ENCODE measurements around the gene TRAPPC2L. TPM values are rescaled to one million over a fixed set of nuclear protein-coding genes. Genes with fewer than 3 reads are reported as not detected.

The TRAPPC2L gene
- total RNA-seq, 1 donor from 2014 or later: 74.0 TPM

GRCh38 chr16:88842806-88843205, 14.1 kb upstream of the TRAPPC2L start:
- Mint-ChIP-seq H3K36me3 (ENCODE audit: unreplicated experiment) (peaks cover 4% of the 10 kb centered on the region), H3K27ac (ENCODE audit: unreplicated experiment) (no peak overlapping the region), H3K27me3 (ENCODE audit: unreplicated experiment) (no peaks in the 10 kb centered on the region), H3K4me3 (ENCODE audit: unreplicated experiment) (no peak overlapping the region), H3K9me3 (ENCODE audit: unreplicated experiment) (no peaks in the 10 kb centered on the region), H3K4me1 (ENCODE audit: unreplicated experiment) (no peaks in the 10 kb centered on the region)
- no peak for TF ChIP-seq CTCF (IDR thresholded peaks at IDR 0.05)
- no peak for DNase-seq (ENCODE audit: extremely low spot score, unreplicated experiment)

GRCh38 chr16:88843256-88843655, 13.7 kb upstream of the TRAPPC2L start:
- H3K27ac Mint-ChIP-seq (ENCODE audit: unreplicated experiment): no peak overlapping the region
- no peaks in the 10 kb centered on the region for H3K27me3 Mint-ChIP-seq (ENCODE audit: unreplicated experiment)
- no peaks in the 10 kb centered on the region for H3K4me1 Mint-ChIP-seq (ENCODE audit: unreplicated experiment)
- no peak for TF ChIP-seq CTCF (IDR thresholded peaks at IDR 0.05)
- H3K36me3 Mint-ChIP-seq (ENCODE audit: unreplicated experiment): peaks cover 4% of the 10 kb centered on the region
- H3K4me3 Mint-ChIP-seq (ENCODE audit: unreplicated experiment): no peak overlapping the region
- no peak for DNase-seq (ENCODE audit: extremely low spot score, unreplicated experiment)
- no peaks in the 10 kb centered on the region for H3K9me3 Mint-ChIP-seq (ENCODE audit: unreplicated experiment)

- H3K27me3 Mint-ChIP-seq (ENCODE audit: unreplicated experiment): no peaks in the 10 kb centered on the region
These were observed 12.4 kb upstream of the TRAPPC2L start for GRCh38 chr16:88844419-88845036.

GRCh38 chr16:88846088-88846487, 10.8 kb upstream of the TRAPPC2L start:
- H3K27ac Mint-ChIP-seq (ENCODE audit: unreplicated experiment): no peak overlapping the region
- no peak for DNase-seq (ENCODE audit: extremely low spot score, unreplicated experiment)
- TF ChIP-seq CTCF (IDR thresholded peaks at IDR 0.05): no peak
- no peak overlapping the region for H3K4me3 Mint-ChIP-seq (ENCODE audit: unreplicated experiment)
- no peaks in the 10 kb centered on the region for H3K36me3 Mint-ChIP-seq (ENCODE audit: unreplicated experiment)
- H3K9me3 Mint-ChIP-seq (ENCODE audit: unreplicated experiment): no peaks in the 10 kb centered on the region
- H3K27me3 Mint-ChIP-seq (ENCODE audit: unreplicated experiment): no peaks in the 10 kb centered on the region
- H3K4me1 Mint-ChIP-seq (ENCODE audit: unreplicated experiment): no peaks in the 10 kb centered on the region

More at GRCh38 chr16:88844419-88845036, 12.4 kb upstream of the TRAPPC2L start:
- peaks cover 4% of the 10 kb centered on the region for H3K36me3 Mint-ChIP-seq (ENCODE audit: unreplicated experiment)
- no peak overlapping the region for H3K27ac Mint-ChIP-seq (ENCODE audit: unreplicated experiment)
- TF ChIP-seq CTCF (IDR thresholded peaks at IDR 0.05): no peak
- H3K4me3 Mint-ChIP-seq (ENCODE audit: unreplicated experiment): no peak overlapping the region
- H3K4me1 Mint-ChIP-seq (ENCODE audit: unreplicated experiment): no peaks in the 10 kb centered on the region
- H3K9me3 Mint-ChIP-seq (ENCODE audit: unreplicated experiment): no peaks in the 10 kb centered on the region
- DNase-seq (ENCODE audit: extremely low spot score, unreplicated experiment): no peak

GRCh38 chr16:88847654-88848053, 9.3 kb upstream of the TRAPPC2L start:
- H3K27me3 Mint-ChIP-seq (ENCODE audit: unreplicated experiment): no peaks in the 10 kb centered on the region
- H3K4me1 Mint-ChIP-seq (ENCODE audit: unreplicated experiment): no peaks in the 10 kb centered on the region
- H3K36me3 Mint-ChIP-seq (ENCODE audit: unreplicated experiment): peaks cover 4% of the 10 kb centered on the region
- TF ChIP-seq CTCF (IDR thresholded peaks at IDR 0.05): no peak
- no peak overlapping the region for H3K27ac Mint-ChIP-seq (ENCODE audit: unreplicated experiment)
- no peak overlapping the region for H3K4me3 Mint-ChIP-seq (ENCODE audit: unreplicated experiment)
- H3K9me3 Mint-ChIP-seq (ENCODE audit: unreplicated experiment): no peaks in the 10 kb centered on the region
- no peak for DNase-seq (ENCODE audit: extremely low spot score, unreplicated experiment)

All from osteocyte (in vitro differentiated cells).